ENCODE data around the gene RDH13. TPM values are rescaled to one million over a fixed set of nuclear protein-coding genes. Genes with fewer than 3 reads are reported as not detected.
A peak's percentile ranks its signal among the peaks of the same experiment; 100 is the strongest.
"Not testable (repeated sequence)": the region's sequence is repeated elsewhere in the genome, so short reads cannot be mapped to it uniquely, and the experiment has no call there.

RDH13 gene
- total and polyA plus RNA-seq, 10 of the 15 experiments (the other 5 are each of a cell fraction or from before 2014, with no cell fraction given) = 1.3 to 11.6 (median 8.9) TPM

DNA sequence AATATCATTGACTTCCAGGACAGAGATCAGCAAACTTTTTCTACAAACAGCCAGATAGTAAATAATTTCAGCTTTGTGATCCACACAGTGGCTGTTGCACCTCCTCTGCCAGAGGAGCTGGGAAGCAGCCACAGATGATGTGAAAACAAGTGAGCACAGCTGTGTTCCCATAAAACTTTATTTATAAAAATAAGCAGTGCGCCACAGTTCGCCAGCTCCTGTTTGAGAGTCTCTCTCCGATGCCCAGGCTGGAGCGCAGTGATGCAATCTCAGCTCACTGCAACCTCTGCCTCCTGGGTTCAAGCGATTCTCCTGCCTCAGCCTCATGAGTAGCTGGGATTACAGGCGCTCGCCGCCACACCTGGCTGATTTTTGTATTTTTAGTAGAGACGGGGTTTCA is 2.6 kb upstream of the RDH13 start:
- H3K9ac ChIP-seq (ENCODE audit: control insufficient read depth, insufficient read depth, low read length); POLR2A ChIA-PET; RAD21 ChIA-PET (ENCODE audit: unreplicated experiment); BruUV-seq (replicated peaks); SMC1A ChIA-PET (ENCODE audit: uncharacterized antibody, unreplicated experiment); H3K4me1 ChIP-seq (ENCODE audit: control insufficient read depth, insufficient read depth, low read length); H3K4me3 ChIP-seq; H4K20me1 ChIP-seq (ENCODE audit: control insufficient read depth, insufficient read depth); DNase-seq (ENCODE audit: low read depth, low spot score); FAIRE-seq; in situ Hi-C loops (cut with MboI); H3K27me3 ChIP-seq (replicated peaks in 1 of 2; ENCODE audit: control insufficient read depth in 2 of 2, insufficient read depth in 2 of 2, low read length in 1 of 2); H3K27ac ChIP-seq (ENCODE audit: control insufficient read depth, insufficient read depth); ATAC-seq; H3K9me3 ChIP-seq (replicated peaks; ENCODE audit: control insufficient read depth, insufficient read depth, low read length); H3K4me2 ChIP-seq (ENCODE audit: control insufficient read depth, insufficient read depth); H3K36me3 ChIP-seq (ENCODE audit: control insufficient read depth in 2 of 2, insufficient read depth in 2 of 2, low read length in 1 of 2); H2AFZ ChIP-seq (ENCODE audit: control insufficient read depth, low read depth, low read length); H3K79me2 ChIP-seq (ENCODE audit: control insufficient read depth, insufficient read depth, low read length); intact Hi-C loops (cut with micrococcal nuclease; ENCODE audit: unreplicated experiment): not testable (repeated sequence)
- TF ChIP-seq, protein P1, sequence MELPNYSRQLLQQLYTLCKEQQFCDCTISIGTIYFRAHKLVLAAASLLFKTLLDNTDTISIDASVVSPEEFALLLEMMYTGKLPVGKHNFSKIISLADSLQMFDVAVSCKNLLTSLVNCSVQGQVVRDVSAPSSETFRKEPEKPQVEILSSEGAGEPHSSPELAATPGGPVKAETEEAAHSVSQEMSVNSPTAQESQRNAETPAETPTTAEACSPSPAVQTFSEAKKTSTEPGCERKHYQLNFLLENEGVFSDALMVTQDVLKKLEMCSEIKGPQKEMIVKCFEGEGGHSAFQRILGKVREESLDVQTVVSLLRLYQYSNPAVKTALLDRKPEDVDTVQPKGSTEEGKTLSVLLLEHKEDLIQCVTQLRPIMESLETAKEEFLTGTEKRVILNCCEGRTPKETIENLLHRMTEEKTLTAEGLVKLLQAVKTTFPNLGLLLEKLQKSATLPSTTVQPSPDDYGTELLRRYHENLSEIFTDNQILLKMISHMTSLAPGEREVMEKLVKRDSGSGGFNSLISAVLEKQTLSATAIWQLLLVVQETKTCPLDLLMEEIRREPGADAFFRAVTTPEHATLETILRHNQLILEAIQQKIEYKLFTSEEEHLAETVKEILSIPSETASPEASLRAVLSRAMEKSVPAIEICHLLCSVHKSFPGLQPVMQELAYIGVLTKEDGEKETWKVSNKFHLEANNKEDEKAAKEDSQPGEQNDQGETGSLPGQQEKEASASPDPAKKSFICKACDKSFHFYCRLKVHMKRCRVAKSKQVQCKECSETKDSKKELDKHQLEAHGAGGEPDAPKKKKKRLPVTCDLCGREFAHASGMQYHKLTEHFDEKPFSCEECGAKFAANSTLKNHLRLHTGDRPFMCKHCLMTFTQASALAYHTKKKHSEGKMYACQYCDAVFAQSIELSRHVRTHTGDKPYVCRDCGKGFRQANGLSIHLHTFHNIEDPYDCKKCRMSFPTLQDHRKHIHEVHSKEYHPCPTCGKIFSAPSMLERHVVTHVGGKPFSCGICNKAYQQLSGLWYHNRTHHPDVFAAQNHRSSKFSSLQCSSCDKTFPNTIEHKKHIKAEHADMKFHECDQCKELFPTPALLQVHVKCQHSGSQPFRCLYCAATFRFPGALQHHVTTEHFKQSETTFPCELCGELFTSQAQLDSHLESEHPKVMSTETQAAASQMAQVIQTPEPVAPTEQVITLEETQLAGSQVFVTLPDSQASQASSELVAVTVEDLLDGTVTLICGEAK (IDR thresholded peaks at IDR 0.05; ENCODE audit: borderline replicate concordance) = peak; percentile 55
- CTCF ChIA-PET = interaction anchor here (1.1 kb wide), 1 partner anchor 438 kb away, joined by 3 read pairs; no protein-coding TSS in a partner anchor
- 79% methylated on average over 9 of the region's 9 CpGs for WGBS (ENCODE audit: insufficient coverage, insufficient replicate concordance, low lambda C conversion rate, missing lambda C conversion rate)

DNA sequence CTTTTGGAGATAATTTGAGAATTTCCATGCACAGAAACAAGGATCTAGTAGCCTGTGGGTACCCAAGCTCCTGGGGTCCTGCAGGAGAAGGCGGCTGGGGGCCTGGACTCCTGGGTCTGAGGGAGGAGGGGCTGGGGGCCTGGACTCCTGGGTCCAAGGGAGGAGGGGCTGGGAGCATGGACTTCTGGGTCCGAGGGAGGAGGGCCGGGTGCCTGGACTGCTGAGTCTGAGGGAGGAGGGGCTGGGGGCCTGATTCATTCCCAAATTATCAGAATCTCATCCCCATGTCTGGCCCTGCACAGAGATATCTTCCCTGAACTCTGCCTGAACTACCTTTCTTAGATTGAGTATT is 520 bp upstream of the RDH13 start:
- TF ChIP-seq, protein P2, sequence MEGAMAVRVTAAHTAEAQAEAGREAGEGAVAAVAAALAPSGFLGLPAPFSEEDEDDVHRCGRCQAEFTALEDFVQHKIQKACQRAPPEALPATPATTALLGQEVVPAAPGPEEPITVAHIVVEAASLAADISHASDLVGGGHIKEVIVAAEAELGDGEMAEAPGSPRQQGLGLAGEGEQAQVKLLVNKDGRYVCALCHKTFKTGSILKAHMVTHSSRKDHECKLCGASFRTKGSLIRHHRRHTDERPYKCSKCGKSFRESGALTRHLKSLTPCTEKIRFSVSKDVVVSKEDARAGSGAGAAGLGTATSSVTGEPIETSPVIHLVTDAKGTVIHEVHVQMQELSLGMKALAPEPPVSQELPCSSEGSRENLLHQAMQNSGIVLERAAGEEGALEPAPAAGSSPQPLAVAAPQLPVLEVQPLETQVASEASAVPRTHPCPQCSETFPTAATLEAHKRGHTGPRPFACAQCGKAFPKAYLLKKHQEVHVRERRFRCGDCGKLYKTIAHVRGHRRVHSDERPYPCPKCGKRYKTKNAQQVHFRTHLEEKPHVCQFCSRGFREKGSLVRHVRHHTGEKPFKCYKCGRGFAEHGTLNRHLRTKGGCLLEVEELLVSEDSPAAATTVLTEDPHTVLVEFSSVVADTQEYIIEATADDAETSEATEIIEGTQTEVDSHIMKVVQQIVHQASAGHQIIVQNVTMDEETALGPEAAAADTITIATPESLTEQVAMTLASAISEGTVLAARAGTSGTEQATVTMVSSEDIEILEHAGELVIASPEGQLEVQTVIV (IDR thresholded peaks at IDR 0.05; ENCODE audit: borderline replicate concordance, partially characterized antibody) = no peak
- TF ChIP-seq CEBPB (IDR thresholded peaks at IDR 0.05; ENCODE audit: borderline replicate concordance in 1 of 2, low read depth in 2 of 2, low read length in 2 of 2) (no peak), FOS (IDR thresholded peaks at IDR 0.05; ENCODE audit: borderline replicate concordance, extremely low read depth, insufficient read length) (no peak), CBFB (IDR thresholded peaks at IDR 0.05; ENCODE audit: low read depth) (no peak), KLF5 (IDR thresholded peaks at IDR 0.05; ENCODE audit: partially characterized antibody) (no peak)
- TF ChIP-seq, protein P3, sequence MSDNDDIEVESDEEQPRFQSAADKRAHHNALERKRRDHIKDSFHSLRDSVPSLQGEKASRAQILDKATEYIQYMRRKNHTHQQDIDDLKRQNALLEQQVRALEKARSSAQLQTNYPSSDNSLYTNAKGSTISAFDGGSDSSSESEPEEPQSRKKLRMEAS (IDR thresholded peaks at IDR 0.05; ENCODE audit: low read depth, low read length) = no peak
- Histone ChIP-seq H3K4me3 (no peak overlapping the region; the same call in 1 of the 2 replicates), H3K4me2 (ENCODE audit: control insufficient read depth, insufficient read depth) (no peak overlapping the region), H3K9me3 (replicated peaks; ENCODE audit: control insufficient read depth, insufficient read depth, low read length) (no peaks in the 10 kb centered on the region), H3K36me3 (ENCODE audit: control insufficient read depth in 2 of 2, insufficient read depth in 2 of 2, low read length in 1 of 2) (peaks cover 0 to 2% of the 10 kb centered on the region in 2 experiments; a peak in 1 of 4 replicates), H3K9ac (ENCODE audit: control insufficient read depth, insufficient read depth, low read length) (no peak overlapping the region), H4K20me1 (ENCODE audit: control insufficient read depth, insufficient read depth) (no peaks in the 10 kb centered on the region), H3K27me3 (replicated peaks in 1 of 2; ENCODE audit: control insufficient read depth in 2 of 2, insufficient read depth in 2 of 2, low read length in 1 of 2) (no peaks in the 10 kb centered on the region), H3K4me1 (ENCODE audit: control insufficient read depth, insufficient read depth, low read length) (no peaks in the 10 kb centered on the region), H3K79me2 (ENCODE audit: control insufficient read depth, insufficient read depth, low read length) (peaks cover 3% of the 10 kb centered on the region), H2AFZ (ENCODE audit: control insufficient read depth, low read depth, low read length) (no peak overlapping the region), H3K27ac (ENCODE audit: control insufficient read depth, insufficient read depth) (no peak overlapping the region)
- ATAC-seq (no peak), DNase-seq (ENCODE audit: low read depth, low spot score) (no peak), FAIRE-seq (no peak)
- in situ Hi-C loops (cut with MboI) (no loop called here), intact Hi-C loops (cut with micrococcal nuclease; ENCODE audit: unreplicated experiment) (no loop called here)
- POLR2A ChIA-PET = interaction anchor here (0.6 to 1.2 kb wide), 3 partner anchors 82 to 745 kb away, joined by 3 to 4 read pairs (median 4); partner anchors contain the start of gene UBE2S
- WGBS (ENCODE audit: insufficient coverage, insufficient replicate concordance, low lambda C conversion rate, missing lambda C conversion rate) = 69% methylated on average over 1 of the region's 3 CpGs
- CTCF ChIA-PET = interaction anchor here (0.6 to 1.3 kb wide), 5 partner anchors 17 to 582 kb away, joined by 3 to 4 read pairs (median 3); no protein-coding TSS in a partner anchor
- BruUV-seq (replicated peaks) = no TSS peak
- RAD21 ChIA-PET (ENCODE audit: unreplicated experiment) = interaction anchor here (1.5 kb wide), 1 partner anchor 17 kb away, joined by 6 read pairs; no protein-coding TSS in a partner anchor
- SMC1A ChIA-PET (ENCODE audit: uncharacterized antibody, unreplicated experiment) = interaction anchor here (0.6 to 0.8 kb wide), 2 partner anchors 9 to 23 kb away, joined by 3 read pairs; no protein-coding TSS in a partner anchor

Measured in GM12878 (cell line).